Right renal pelvis (tissue), 4 donors: ENCODE results near the gene CGB3. TPM values are rescaled to one million over a fixed set of nuclear protein-coding genes. Genes with fewer than 3 reads are reported as not detected.
"Not testable (repeated sequence)": the region's sequence is repeated elsewhere in the genome, so short reads cannot be mapped to it uniquely, and the experiment has no call there.

Experiments
- DNase-seq, 4 donors: peaks; one replicate each; pipeline ENCODE4 v3.0.0-alpha.2; 2013; ENCODE audit warnings: low read depth in 4 of 4, low spot score in 3 of 4, missing footprints in 1 of 4
- polyA plus RNA-seq, 4 donors: library from polyadenylated mRNA; unstranded; fragments of 120-200 nt; gene quantifications; one replicate each; pipeline ENCODE4 v1.2.1, GENCODE V29; 2013; ENCODE audit not compliant: insufficient read length in 4 of 4

Gene CGB3
- not detected for polyA plus RNA-seq

DNA sequence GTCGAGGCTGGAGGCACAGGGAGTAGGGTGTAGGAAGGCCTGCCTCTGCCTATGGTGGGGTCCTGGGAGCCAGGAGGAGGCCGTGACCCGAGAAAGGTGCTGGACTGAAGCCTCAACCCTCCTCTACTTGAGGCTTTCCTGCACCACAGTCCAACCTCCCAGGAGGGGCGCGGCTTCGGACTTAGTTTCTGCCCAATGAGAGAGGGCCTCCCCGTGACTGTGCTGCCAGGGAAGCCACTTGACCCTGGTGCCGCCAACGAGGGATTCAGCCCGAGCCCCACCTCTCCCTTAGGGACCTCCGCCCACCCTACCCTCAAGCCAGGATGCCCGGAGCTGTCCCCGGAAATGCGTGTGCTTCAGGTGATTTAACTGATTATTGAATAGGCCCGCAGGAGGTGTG, at the start of gene CGB3:
Gene CGB3 (minus strand): TSS at position 101 of the 400 bp plus-strand sequence. CDS start 362 bp downstream, outside the sequence.
- not testable (repeated sequence) for DNase-seq

DNA sequence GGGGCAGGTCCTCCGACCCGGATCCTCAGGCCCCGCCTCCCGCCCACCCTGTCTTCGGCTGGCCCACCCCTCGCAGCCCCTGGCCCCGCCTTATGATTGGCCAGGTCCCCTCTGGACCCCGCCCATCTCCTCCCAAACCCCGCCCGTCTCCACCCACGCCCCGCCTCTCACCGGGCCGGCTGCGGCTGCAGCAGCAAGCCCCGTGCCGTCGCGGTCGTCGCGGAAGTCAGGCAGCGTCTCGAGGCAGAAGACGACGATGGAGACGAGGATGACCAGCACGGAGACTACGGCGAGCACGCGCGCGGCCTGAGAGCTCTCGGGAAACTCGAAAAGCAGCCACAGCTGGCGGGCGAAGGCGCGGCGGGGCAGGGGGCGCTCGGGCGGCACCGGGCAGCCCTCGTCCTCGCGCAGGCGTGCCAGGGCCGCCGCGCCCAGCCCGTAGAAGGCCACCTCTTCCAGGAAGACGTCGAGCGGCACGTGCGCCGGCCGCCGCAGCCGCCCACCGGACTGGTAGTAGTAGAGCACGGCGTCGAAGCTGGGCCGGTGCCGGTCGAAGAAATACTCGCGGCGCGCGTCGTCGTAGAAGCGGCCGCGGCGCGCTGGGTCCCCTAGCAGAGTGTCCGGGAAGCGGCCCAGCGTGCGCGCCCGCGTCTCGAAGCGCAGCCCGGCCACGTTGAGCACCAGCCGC, 47.9 kb upstream of the CGB3 start:
- DNase-seq, result no peak

DNA sequence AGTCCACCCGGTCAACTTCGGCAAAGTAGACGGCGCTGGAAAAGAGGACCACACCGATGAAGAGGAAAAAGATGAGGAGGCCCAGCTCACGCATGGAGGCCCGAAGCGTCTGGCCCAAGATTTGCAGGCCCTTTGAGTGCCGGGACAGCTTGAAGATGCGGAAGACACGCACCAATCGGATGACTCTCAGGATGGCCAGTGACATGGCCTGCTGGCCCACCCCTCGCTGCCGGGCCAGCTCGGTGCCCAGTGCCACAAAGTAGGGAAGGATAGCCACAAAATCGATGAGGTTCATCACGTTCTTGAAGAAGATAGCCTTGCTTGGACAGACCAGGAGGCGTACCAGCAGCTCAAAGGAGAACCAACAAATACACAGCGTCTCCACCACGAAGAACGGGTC, 46.3 kb upstream of the CGB3 start:
- no peak for DNase-seq

DNA sequence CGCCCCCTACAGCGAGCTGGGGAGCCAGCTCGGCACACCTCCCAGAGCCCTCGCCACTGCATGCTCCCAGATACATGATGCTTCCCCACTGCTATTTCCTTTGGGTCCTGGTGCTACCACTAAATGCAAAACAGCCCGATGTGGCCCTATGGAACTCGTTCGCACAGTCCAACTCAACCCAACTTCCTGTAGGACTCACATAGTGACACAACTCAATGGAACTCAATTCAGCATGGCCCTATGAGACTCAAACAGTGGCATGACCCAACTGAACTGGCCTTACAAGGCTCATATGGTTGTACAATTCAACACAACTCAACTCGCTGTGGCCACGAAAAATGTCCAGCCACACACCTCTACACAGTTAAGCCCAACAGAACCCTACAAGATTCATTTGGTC, 44.9 kb upstream of the CGB3 start:
- DNase-seq, result no peak

DNA sequence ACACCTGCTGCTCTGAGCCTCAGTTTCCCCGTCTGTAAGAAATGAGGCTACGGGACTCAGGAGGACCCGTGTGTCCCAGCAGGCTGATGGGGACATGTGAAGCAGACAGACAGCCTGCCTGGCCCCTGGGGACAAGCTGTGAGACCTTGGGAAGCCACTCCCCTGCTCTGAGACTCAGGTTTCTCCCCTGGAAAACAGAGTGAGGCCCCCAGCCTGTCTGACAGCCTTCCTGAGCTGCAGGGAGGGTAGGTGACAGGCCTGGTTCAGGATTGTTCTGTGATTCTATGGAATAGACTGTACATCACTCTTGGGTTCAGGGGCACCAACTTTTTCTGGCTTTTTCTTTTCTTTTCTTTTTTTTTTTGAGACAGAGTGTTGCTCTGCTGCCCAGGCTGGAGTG, 43.4 kb upstream of the CGB3 start:
- no peak for DNase-seq

DNA sequence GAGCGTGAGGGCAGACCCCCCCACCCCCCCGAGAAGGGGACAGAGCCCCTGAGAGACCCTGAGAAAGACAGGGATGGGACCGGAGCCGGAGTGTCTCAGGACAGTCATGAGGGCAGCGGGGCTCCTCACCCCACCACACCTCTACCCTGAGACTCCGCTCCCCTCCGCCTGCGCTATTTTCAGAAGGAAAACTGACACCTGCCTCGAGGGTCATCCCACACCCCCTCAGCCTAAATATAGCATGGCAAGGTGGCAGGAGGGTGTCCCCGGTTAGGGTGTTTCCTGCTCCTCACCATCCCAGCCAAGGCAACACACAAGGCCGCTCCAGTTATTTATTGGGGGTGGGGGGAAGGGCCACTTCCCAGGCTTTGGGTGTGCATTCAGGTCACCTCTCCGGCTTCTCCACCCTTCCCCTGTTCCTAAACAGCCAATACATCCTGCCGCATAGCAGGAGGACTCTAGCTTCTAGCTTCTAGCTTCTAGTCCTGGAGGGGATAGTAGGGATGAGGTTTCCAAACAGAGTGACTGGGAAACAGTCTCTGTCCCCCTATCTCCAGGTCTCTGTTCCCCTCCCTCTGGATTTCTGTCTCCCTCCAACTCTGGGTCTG, 41.9 kb upstream of the CGB3 start:
- no peak for DNase-seq

DNA sequence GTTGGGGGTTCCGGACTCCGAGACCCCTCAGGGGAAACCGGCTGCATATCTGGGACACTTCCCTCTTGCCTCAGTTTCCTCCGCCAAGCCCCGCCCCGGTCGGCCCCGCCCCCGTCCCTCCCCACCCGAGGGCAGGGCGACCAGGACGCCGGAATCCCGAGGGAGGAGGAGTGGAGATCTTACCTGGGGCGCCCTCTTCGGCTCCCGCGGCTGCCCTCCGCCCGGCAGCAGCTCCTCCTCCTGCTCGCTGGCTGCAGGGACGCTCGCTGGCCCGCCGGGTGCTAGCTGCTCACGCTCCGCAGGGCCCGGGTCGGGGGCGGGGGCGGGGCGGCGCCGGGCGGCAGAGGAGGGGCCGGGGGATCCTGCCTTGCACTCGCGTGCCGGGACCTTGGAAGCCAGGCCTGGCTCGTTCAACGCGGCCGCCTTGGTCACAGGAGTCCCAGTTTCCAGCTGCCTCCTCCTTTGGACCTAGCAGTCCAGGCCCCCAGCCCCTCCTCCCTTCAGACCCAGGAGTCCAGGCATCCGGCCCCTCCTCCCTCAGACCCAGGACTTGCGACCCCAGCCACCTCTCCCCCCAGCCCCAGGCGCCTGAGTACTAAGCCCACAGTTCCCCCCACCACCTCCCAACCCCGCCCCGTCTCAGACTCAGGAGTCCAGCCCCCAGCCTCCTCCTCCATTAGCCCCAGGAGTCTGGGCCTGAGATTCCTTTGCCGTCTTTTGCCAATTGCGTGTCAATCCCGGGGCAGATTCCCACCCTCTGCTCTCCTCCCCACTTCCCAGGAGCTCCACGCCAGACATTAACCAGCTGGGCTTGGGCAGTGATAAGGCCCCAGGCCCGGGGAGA, 40.9 kb upstream of the CGB3 start, which contains the start of gene NTF4:
Gene NTF4 (minus strand): TSS at position 51 of the 844 bp plus-strand sequence. CDS start 2,821 bp downstream, outside the sequence.
- no peak for DNase-seq

DNA sequence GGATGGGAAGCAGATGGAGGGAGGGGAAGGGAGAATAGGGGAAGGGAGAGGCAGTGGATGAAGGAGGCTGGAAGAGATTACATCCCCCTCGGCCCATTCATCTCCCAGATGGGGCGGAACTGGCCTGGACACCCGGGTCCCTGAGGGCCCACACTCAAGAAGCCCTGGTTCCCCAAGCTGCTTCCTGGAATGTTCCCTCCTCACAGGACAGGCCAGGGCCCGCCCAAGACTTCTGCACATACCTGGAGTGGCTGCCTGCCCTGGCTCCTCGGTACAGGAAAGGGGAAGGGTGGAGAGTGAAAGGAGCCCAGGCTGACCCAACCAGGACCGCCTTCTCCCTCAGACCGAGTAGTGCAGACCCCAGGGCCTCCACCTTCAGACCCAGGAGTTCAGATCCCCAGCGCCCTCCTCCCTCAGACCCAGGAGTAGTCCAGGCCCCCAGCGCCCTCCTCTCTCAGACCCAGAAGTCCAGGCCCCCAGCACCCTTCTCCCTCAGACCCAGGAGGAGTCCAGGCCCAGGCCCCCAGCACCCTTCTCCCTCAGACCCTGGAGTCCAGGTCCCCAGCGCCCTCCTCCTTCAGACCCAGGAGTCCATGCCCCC, 40.0 kb upstream of the CGB3 start:
- DNase-seq, result no peak

DNA sequence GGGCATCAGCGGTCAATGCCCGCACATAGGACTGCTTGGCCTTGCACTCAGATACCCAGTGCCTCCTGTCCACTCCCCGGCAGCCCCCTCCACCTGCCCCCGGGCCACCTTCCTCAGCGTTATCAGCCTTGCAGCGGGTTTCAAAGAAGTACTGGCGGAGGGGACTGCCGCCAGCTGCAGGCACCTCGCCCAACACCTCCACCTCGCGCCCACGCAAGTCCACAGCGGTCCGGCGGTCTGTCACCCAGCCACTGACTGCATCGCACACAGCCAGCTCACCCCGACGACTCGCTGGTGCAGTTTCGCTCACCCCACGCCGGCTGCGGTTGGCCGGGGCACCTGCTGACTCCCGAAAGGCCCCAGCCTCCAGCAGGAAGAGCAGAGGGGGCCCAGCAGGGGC, 37.3 kb upstream of the CGB3 start:
- no peak for DNase-seq

DNA sequence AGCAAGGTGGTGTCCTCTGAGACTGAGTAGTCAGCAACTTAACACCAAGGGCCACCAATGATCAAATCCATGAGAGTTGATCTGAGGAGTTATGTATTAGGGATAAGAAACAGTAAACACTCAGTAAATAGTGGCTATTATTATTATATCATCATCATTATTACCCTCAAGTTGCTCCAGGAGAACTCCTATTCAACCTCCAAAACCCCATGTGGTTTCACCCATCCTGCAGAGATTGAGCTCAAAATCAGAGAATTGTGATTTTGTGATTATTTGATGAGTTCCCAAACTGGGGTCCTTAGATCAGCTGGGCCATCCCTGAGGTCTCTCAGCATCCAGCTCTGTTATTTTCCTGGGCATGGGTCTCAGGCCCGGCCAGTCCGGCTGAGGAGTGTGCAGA, 36.9 kb upstream of the CGB3 start:
- DNase-seq, result no peak

DNA sequence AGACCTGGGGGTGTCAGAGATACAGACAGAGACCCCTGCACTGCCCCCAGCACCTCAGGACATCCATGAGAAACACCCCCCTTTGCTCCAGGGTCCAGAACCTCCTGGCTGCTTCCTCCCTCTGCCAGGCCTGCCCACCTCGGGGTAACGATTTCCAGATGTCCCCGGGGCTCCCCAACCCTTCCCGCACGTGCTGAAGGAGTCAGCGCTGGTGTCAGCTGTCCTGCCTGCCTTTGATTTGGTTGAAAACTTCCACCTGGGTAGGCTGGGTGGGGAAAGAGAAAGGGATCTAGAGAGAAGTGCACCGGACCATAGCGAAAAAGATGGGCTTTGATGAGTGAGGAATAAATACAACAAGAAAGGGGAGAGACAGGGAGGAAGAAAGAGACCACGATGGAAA, 34.9 kb upstream of the CGB3 start:
- DNase-seq, result no peak

DNA sequence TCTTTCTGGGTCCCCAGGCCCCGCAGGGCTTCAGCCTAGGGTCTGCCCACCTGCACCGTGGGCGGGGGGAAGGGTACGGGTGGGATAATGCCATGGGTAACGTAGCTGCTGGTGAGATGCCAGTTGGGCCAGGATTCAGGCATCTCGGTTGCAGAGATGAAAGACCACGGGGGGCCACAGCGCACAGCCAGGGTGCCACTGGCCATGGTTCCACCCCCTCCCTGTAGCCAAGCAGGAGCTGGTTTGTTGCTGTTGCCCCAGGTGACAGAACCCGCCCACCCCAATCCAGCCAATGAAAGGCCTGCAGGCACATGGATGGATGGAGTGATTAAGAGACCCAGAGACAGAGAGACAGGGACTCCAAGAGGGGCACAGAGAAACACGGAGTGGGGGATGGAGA, 34.4 kb upstream of the CGB3 start:
- DNase-seq, result no peak

DNA sequence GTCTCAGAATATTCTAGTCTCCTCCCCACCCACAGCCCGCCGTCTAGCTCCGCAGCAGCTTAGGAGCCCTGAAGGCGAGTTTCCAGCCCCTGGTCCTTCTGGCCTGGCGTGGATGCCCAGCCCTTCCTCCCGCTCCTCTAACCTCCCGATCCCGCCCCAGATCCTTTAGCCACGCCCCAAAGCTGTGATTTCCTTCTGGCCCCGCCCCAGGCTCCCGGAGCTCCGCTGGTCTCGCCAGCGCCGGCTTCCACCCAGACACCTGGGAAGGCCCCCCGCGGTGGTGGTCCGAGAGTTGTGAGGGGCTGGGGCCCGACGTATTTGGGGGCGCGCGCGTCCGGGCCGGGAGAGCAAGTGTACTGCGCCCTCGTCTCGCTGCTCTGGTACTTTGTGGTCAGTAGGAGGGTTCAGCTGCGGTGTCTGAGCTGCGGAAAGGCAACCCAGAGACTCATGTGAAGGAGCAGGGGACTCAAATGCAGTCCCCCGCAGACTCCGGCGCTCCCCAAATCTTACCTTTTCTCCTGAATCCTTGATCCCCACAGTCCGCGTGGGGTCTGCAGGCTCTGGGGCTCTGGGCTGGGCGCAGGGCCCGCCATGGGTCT, 33.6 kb upstream of the CGB3 start, which contains the start of gene CGB7:
Gene CGB7 (minus strand): TSS at position 114 of the 599 bp plus-strand sequence. CDS start 2,374 bp downstream, outside the sequence.
- no peak for DNase-seq

DNA sequence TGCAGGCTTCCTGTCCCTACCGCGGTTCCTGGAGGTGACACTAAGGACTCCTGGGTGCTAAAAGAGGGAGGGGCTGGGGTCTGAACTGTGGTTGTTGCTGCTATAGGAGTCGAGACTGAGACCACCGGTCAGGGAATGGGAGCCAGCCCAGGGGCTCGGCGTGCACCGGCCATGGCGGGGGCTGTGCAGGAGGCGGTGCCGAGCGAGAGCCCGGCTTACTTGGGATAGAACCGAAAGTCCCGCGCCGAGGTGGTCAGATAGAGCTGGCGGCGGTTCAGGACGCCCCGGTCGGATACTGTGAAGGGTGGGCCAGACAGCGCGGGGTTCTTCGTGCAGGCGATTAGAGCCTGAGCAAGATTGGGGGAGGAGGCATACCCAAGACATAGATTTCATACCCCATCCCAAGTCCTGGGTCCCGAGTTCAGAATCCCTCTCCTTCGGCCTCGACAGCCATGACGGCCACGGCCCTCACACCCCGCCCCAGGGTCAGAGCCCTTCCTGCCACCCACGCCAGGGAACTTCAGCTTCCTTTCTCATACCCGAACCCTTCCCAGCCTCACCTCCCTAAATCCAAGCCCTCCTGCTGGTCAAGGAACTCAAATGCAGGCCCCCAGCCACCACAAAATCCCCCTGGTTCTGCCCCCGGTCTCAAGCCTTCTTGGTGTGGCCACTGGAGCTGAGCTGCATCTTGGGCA, 32.9 kb upstream of the CGB3 start:
- DNase-seq, result not testable (repeated sequence)

DNA sequence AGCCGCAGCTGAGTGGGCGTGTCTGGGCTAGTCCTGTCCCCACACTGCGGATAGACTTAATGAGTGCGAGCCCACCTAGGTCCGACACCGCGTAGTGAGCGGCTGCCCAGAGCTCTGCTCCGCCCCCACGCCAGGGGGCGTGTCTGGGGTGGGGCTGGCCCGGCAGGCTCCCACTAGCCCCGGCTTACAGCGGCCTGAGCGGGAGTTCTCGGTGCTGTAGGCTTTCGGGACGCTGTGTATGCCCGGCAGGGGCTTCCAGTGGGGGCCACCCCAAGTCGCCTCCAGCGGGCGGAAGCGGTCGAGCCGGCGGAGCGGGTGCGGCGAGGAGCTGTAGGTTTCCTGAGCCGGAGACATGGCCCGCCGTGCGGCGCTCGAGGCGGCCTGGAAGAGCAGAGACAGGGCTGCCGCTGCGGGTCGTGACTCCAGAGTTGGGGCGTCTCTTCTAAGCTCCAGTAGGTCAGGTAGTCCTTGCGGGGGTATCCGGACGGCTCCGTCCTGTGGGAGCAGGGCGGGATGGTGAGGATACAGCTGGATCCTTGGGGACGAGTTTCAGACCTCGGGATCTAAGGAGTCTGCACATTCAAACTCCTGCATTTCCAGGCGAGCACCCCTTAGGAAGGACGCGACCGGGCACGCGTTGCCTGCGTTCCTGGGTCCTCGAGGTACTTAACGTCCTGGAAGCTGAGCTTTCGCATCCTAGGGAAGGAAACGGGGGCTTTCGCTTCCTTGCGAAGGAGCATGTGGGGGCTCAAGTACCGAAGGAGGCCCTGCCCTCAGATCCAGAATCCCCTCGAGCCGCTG, 32.2 kb upstream of the CGB3 start:
- no peak for DNase-seq

DNA sequence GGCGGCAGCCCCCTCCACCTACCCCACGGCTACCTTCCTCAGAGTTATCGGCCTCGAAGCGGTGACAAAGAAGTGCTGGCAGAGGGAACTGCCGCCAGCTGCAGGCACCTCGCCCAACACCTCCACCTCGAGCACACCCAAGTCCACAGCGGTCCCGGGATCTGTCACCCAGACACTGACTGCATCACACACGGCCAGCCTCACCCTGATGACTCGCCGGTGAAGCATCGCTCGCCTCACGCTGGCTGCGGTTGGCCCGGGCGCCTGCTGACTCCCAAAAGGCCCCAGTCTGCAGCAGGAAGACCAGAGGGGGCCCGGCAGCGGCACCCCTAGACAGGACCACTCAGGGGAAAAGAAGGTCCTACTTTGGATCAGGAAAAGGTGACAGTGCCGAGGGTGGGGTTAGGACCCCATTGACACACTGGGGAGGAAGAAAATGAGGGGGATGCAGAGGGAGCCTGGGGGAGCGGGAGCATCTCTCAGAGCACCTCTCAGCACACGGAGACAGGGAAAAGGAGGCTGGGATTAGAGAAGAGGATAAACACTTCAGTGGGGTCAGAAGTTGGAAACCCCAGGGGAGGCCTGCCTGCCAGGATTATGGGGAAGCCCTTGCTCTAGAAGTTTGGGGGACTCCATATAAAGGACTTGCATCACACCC, 26.4 kb upstream of the CGB3 start:
- not testable (repeated sequence) for DNase-seq

DNA sequence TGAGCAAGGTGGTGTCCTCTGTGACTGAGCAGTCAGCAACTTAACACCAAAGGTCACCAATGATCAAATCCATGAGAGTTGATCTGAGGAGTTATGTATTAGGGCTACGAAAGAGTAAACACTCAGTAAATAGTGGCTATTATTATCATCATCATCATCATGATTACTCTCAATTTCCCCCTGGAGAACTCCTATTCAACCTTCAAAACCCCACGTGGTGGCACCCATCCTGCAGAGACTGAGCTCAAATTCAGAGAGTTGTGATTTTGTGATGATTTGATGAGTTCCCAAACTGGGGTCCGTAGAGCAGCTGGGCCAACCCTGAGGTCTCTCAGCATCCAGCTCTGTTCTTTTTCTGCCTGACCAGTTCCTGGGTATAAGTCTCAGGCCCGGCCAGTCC, 25.7 kb upstream of the CGB3 start:
- not testable (repeated sequence) for DNase-seq

DNA sequence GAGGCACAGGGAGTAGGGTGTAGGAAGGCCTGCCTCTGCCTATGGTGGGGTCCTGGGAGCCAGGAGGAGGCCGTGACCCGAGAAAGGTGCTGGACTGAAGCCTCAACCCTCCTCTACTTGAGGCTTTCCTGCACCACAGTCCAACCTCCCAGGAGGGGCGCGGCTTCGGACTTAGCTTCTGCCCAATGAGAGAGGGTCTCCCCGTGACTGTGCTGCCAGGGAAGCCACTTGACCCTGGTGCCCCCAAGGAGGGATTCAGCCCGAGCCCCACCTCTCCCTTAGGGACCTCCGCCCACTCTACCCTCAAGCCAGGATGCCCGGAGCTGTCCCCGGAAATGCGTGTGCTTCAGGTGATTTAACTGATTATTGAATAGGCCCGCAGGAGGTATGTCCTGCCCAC, 24.9 kb upstream of the CGB3 start, which contains the start of gene CGB8:
Gene CGB8 (minus strand): TSS at position 101 of the 400 bp plus-strand sequence. CDS start 372 bp downstream, outside the sequence.
- DNase-seq, result not testable (repeated sequence)
